GM21423 (cell line): ENCODE data around the gene PDCD1.

Source experiments
- ATAC-seq: cut with Tn5 transposase; IDR thresholded peaks from one replicate; pipeline ENCODE4 v1.9.1; 2021; ENCODE audit warnings: mild to moderate bottlenecking, moderate library complexity; ENCODE audit not compliant: unreplicated experiment

The PDCD1 gene

DNA sequence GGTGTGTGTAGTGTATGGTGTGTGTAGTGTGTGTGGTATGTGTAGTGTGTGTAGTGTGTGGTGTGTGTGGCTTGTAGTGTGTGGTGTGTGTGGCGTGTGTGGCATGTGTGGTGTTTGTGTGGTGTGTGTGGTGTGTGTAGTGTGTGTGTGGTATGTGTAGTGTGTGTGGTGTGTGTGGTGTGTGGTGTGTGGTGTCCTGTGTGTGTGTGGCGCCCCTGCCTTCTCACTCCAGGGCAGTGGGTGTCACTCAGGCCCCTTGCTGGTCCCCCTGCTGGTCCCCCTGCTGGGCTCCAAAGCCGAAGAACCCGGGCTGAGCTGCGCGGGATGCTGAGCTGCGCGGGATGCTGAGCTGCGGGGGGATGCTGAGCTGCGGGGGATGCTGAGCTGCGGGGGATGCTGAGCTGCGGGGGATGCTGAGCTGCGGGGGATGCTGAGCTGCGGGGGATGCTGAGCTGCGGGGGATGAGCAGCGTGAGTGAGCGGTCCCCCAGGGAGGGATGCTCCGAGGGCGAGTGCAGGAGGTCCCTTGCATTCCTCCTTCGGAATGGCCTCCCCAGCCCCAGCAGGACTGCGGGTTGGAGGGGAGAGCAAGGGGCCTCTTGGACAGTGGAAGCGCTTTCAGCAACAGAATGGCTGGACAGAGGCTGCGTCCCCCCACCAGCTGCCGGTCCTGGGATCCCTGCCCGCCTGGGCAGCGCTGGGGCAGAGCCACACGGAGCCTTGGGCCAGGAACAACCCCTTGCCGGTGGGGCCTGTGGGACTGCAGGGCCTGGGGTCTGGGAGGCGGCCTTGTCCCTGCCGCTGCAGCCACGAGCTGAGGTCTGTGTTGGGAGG is 7.5 kb upstream of the PDCD1 start:
- ATAC-seq = no peak

GRCh38 chr2:241865416-241865956 is 6.8 kb upstream of the PDCD1 start:
- ATAC-seq = no peak

GRCh38 chr2:241864850-241865213 is 6.1 kb upstream of the PDCD1 start:
- no peak for ATAC-seq

DNA sequence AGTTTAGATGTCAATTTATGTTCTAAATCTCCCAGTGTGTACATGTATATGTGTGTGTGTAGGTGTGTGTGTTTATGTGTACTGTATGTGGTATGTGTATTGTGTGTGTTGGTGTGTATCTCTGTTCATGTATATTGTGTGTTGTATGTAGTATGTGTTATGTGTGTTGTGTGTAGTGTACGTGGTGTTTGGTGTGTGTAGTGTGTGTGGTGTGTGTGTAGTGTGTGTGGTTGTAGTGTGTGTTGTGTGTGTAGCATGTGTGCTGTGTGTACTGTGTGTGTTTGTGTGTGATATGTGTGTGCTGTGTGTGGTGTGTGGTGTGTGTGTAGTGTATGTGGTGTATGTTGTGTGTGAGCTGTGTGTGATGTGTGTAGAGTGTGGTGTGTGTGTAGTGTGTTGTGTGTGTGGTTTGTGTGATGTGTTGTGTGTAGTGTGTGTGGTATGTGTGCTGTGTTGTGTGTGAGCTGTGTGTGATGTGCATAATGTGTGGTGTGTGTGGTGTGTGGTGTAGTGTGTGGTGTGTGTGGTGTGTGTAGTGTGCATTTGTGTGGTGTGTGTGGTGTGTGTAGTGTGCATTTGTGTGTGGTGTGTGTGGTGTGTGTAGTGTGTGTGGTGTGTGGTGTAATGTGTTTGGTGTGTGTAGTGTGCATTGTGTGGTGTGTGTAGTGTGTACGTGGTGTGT is 5.6 kb upstream of the PDCD1 start:
- ATAC-seq = no peak

DNA sequence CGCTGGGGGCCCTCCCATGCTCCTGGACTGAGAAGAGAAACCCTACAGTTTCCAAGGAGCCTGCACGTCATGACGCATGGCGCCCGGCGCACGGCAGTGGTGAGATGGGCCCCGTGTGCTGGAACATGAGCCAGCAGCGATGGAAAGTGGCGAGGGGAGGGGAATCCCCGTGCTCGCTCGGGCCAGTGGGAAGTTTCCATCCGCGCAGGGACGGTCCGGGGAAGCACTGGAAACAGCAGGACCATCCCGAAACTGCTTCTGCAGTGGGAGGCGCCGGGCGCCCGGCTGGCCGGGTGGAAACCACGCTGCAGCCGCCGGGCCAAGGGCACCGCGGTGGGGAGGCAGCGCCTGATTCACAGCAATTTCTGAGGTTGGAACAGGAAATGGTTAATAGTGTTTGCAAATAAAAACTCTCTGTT is 4.9 kb upstream of the PDCD1 start:
- ATAC-seq = no peak

GRCh38 chr2:241862775-241863535 is 4.3 kb upstream of the PDCD1 start:
- ATAC-seq = no peak

GRCh38 chr2:241862093-241862492 is 3.4 kb upstream of the PDCD1 start:
- no peak for ATAC-seq

DNA sequence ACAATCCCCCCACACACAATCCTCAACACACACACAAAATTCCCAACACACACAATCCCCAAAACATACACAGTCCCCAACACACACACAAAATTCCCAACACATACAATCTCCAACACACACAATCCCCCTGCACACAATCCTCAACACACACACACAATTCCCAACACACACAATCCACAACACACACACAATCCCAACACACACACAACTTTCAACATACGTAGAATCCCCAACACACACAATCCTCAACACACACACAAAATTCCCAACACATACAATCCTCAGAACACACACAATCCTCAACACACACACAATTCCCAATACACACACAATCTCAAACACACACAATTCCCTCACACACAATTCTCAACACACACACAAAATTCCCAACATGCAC is 2.6 kb upstream of the PDCD1 start:
- ATAC-seq = no peak

GRCh38 chr2:241860184-241861078 is 1.7 kb upstream of the PDCD1 start:
- no peak for ATAC-seq

DNA sequence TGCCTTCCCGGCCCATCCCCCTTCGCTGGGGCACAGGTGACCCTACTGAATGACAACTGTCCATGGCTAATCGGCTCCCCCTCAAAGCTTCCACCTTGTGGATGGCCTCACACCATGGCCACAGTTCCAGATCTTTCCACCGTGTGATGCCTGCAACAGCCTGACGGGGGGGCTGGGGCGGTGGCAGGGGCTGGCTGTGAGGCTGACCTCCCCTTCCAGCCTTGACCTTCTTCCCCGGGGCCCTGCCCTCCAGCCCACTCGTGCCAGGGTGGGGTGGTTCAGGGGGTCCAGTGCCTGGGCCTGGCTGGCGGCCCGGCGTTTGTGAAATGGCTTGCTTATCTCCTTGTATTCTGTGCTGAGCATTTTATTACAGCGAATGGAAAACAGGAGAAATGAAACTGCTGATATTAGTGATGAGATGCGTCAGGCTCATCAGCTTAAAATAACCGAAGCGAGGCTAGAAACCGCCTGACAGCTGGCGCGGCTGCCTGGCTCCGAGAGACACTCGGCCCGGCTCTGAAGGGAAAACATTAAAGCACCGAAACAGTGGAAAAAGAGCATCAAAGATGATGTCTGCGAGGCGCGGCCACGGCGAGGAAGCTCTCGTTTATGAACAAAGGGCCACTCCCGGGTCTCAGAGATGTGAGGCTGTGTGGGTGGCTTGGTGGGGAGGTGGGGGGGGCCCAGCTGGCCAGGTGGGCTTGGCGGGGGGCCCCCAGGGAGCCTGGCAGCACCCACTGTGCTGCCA is 916 bp upstream of the PDCD1 start:
- ATAC-seq = no peak

DNA sequence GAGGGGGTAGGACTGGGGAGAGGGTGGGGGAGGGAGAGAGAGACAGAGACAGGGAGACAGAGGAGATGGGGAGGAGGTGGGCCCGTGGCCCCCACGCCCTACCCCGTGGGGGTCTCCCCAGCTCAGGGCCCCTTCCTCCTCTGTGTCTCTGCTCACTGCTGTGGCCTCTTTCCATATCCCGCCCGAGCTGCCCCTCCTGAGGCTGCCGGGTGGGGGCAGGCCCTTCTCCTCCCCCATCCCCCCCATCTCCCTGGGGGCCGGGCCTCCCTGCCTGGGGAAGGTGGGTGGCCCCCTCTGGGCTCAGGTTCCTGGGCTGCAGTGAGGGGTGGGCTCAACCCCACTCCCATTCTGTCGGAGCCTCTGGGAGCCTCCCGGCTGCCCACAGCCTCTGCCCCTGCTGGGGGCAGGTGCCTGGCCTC is 332 bp upstream of the PDCD1 start:
- peak; percentile 9 for ATAC-seq

DNA sequence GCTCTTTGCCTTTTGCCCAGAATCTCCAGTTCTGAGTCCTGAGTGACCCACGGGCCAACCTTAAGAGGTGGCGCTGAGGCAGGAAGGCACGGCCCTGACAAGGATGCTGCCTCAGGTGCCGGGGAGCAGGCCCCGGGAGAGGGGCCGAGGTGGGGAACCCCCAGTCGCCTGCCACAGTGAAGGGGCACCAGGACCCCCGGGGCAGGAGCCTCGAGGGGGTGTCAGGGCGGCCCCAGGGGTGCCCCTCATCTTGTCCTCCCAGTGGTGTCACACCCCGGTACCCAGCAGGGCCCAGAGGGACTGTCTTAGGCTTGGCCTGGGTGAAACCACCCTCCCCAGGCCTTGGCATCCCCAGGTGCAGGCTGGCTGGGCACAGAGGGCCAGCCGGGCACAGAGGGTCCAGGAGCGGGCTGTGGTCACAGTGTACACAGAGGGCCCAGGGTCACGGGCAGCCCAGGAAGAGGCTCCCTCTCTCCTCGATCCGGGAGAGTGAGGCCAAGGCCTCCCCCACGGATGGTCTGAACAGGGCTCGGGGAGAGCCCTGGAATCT is 1.0 kb downstream of the PDCD1 start:
- ATAC-seq = no peak

DNA sequence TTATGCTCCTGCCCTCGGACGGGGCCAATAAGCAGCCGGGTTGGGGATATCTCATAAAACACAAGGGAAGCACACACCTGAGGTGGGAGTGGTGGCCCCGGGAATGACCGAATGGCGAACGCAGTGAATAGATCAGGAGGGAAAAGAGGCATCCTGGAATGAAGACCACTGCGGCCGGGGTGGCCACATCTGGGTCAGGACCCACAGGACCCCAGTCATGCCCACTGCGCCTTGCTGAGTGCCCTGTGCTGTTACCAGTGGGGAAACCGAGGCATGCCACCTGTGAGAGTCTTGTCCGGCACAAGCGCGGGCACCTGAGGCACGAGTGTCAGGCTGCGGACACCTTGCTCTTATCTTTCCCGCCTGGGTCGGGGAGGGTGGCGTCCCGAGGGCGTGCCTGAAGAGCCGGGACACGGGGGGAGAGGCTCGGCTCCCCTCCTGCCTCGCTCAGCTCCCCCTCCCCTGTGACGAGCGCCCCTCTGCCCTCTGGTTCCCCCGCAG is 1.6 kb downstream of the PDCD1 start:
- ATAC-seq = no peak

GRCh38 chr2:241855888-241856422 is 2.7 kb downstream of the PDCD1 start:
- no peak for ATAC-seq

- ATAC-seq = no peak
Observed at GRCh38 chr2:241855245-241855887, 3.3 kb downstream of the PDCD1 start.

DNA sequence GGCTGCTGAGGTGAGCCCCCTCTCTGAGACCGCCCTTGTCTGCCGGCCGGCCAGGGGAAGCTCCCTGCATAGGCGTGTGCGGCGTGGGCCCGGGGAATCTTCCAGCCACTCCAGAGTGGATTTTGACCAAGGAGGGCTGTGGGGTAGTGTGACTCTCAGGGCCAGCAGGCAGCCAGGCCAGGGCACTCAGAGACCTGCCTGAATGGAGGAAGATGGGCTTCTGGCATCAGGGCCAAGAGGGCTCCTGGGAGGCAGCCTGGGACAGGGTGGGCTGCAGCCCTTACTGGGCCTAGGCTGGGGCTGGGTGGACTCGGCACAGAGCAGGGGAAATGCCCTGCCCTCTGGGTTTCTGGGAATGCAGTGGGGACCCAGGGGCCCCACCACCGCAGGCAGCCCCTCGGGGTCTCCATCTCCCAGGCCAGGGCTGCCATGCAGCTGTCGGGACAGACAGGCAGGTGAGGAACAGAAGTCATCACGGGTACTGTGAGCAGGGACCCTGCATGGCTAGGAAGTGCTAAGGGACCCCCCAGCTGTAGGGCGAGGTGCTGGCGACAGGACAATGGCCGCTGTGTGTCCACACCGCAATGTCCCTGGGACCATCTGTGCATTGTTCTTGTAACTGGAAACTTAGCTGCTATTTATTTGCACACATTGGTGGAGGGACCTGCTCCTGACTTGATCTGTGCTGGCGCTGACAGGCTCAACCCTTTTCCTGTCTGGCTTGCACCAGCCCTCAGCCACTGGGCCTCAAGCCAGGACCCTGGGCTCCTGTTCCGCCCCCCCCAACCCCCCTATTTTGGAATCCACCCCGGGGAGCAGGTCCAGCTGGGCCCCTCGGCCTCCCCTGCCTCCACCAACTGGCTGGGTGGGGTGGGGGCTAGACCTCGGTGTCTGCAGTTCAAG is 4.1 kb downstream of the PDCD1 start:
- no peak for ATAC-seq

DNA sequence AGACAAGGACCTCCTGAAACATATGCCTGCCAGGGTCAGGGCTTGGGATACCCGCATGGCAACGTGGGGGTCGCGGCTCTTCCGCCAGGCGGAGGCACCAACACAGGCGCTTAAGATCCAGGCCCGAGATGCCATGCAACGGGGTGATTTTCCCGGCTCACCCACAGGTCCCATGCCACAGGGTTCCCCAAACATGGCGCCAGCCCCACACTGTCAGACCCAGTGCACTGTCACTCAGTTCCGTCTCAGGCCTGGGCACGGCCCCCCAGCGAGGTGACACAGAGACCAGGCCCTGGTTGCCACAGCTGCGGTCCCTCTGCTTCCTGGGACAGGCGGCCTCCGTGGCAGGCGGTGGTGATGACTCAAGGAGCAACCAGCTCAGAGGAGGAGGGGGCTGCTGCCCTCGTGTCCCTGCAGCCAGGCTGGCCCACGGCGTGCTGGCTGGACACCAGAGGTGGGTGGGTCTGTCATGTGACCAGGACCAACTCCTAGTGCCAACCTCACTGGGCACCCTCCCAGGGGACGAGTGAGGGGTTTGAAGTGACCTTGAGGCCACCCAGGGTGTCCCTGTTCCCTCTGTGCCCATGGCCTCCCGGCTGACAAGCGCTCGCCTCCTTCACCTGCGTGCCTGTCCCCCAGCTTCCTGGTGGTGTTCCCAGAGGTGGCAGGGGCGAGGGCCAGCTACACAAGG is 4.9 kb downstream of the PDCD1 start:
- ATAC-seq = no peak
